Measurements from ENCODE around the gene KCNG2.

KCNG2 gene

DNA sequence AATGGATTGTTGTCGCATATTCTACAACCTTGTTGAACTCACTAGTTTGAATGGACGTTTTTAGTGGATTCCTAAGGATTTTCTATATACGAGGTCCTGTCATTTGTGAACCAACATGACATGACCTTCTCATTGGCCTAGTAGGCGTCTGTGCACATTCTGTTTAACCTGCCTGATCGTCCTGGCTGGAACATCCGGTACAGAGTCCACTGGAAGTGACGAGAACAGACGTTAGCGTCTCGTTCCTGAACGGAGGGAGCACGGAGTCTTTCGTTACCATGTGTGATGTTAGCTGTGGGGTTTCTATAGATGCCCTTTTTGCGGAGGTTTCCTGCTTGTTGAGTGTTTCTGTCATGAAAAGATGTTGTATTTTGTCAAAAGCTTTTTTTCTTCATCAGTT, 91.8 kb downstream of the KCNG2 start:
- no peak for DNase-seq

DNA sequence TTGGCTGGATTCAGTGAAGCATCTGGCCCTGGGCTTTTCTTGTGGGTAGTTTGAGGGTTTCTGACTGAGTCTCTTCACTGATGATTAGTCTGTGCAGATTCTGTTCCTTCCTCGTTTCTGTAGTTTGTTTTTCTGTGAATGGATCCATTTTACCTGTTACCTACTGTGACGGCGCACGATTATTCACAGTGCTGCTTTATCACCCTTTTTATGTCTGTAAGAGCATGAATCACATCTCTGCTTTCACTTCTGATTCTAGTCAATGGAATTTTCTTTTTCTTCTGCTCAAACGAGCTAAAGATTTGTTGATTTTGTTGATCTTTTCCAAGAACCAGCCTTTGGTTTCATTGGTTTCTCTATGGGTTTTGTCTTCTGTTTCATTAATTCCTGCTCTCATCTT, 92.9 kb downstream of the KCNG2 start:
- DNase-seq: no peak

DNA sequence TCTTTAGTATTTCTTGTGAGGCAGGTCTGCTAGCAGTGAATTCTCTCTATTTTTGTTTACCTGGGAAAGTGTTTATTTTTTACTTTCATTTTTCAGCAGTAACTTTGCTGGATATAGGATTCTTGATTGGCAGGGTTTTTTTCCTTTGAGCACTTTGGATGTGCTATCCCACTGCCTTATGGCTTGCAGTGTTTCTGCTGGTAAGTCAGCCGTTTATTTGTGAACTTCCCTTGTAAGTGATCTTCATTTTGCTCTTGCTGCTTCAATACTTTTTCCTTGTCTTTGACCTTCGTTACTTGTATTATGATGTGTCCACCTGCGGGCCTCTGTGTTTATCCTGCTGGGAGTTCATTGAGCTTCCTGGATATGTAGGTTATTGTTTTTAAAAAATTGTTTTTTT, 99.0 kb downstream of the KCNG2 start:
- no peak for DNase-seq

DNA sequence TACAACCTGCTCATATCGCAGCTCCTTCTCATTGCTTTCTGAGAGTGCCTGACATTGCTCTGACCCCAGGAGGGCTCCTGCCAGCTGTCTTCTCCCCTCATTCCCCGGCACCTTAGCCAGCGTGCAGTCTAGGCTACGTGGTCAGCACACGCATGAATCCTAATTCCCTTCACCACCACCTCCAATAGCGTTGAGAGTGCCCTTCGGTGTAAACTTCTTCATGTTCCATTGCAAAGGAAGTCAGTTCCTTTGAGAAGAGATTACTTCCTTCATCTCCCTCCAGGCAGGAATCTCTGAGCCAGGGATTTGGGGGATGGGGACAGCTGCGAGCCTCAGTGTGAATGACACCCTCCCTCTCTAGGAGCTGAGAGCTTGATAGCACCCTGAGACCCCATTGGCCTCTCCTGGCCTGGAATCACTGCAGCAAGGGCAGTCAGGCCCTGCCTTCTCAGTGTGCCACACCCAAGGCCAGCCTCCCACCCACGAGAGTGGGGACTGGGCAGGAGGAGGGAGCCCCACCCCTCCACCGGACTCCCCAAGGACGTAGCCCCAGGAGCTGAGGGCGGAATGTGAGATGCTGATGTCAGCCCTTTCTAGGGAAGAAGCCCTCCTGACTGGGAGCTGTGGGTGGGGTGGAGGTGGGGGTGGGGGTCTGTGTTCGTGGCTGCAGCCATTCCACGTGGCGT, 100.3 kb downstream of the KCNG2 start:
- no peak for DNase-seq

GRCh38 chr18:79898952-79899608, 101.3 kb downstream of the KCNG2 start:
- DNase-seq: no peak

GRCh38 chr18:79899609-79900445, 102.1 kb downstream of the KCNG2 start:
- no peak for DNase-seq

DNA sequence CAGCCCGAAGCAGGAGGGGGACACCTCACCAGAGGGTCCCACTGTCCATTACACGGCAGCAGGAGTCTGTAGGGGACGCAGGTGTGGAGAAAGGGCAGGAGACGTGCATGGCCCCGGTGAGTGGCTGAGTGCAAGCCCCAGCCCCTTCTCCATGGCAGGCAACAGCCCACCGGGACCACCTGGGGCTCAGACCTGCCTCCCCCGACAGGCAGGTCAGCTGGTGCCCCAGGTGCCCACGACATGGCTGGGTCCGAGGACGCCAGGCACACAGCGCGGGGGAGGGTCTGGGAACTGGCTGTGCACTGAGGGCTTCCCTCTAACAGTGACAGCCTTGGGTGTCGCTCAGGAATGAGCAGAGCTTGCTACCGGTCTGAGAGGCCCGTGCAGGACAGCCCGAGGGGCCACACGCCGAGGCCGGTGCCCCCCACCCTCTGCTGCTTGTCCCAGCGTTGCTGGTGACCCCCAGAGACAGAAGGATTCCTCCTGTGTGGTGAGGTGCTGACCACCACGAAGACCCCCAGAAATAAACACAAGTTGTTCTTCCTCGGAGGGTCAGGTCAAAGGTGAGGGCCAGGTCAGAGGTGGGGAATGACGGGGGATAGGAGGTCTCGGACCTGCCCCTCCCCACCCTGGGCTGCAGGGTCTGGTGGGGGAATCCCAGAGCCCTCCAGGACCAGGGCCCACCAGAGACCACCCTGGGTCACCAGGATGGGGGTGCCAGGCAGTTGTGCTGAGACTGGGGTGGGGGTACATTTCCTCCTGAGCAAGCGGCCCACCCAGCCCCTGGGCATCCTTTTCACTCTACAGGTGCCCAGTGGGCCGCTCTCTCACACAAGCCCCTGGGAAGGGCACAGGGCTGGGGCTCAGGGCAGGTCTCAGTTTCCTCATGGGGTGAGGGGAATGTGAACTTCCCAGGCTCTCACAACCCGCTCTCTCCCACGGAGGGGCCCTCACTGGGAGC, 103.2 kb downstream of the KCNG2 start:
- DNase-seq: no peak

DNA sequence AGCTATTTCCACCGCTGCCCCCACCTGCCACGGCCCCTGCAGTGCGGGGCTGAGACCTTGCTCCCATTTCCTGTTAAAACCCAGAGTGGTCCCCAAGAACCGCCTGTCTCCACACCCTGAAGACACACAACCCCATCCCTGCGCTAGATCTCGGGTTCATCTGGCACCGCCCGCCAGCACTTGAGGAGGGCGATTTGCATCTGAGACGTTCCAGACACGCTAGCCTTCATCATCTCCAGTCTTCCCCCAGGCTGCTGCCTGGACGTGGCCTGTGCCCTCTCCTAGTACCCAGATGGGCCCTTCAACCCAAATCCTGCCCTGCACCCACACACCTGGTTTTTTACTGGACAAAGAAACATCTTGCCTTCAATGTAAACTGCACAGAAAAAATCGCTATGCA, 103.9 kb downstream of the KCNG2 start:
- no peak for DNase-seq

GRCh38 chr18:79902075-79902474, 104.3 kb downstream of the KCNG2 start:
- no peak for DNase-seq

GRCh38 chr18:79902640-79903039, 104.9 kb downstream of the KCNG2 start:
- DNase-seq: no peak

DNA sequence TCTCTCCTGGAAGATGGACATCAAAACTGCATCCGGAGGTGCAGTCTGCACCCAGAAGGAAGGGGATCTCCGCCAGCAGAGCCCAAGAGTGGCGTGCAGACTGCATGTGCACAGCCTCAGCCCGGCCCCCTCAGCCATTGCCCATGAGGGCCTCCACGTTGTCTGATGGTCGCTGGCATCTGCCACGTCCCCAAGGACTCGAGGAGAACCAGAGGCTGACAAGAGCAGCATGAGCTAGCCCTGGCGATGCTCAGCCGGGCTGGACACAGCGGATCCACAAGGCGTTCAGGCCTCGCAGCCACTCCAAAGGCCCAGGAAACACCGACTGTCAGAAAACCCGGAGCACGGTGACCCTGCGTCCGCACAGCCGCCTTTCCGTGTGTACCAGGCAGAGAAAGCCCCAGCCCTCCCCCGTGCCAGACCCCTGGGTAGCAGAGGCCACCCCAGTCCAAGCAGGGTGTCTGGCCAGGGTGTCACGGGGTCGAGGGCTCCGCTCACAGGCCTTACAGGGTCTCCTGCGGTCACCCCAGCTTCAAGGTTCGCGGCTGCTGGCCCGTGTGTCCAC, 105.4 kb downstream of the KCNG2 start:
- no peak for DNase-seq

GRCh38 chr18:79903787-79904356, 106.1 kb downstream of the KCNG2 start:
- DNase-seq: no peak

- no peak for DNase-seq
Observed at GRCh38 chr18:79904357-79905147, 106.8 kb downstream of the KCNG2 start.

GRCh38 chr18:79905389-79905911, 107.7 kb downstream of the KCNG2 start:
- no peak for DNase-seq

DNA sequence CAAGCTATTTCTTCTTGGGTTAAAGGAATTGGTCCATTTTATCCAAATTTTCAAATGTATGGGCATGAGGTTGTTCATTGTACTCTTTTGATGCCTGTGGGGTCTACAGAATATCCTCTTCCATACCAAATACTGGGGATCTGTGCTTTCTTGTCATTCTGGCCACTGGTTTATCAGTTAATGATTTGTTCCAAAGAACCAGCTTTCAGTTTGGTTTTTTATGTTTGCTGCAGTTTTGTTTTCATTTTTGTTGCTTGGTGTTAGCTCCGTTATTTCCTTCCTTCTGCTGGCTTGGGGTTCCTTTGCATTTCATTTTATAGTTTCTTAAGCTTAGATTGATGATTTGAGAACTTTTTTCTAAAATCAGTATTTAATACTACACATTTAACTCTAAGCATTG, 108.3 kb downstream of the KCNG2 start:
- no peak for DNase-seq

DNA sequence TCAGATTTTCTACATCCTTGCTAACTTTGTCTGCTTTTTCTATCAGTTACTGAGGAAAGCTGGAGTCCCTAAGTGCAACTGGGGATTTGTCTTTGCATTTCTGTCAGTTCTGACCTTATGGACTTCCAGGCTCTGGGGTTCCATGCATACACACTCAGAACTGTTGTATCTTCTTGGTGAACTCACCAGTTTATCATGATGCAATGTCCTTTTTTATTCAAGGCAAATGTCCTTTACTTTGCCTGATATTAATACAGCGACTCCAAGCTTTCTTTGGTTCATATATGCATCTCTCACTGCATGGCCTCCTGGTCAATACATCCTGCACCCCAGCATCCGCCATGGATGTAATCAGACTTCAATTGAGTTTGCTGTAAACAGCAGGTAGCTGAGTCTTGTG, 109.0 kb downstream of the KCNG2 start:
- DNase-seq: no peak

DNA sequence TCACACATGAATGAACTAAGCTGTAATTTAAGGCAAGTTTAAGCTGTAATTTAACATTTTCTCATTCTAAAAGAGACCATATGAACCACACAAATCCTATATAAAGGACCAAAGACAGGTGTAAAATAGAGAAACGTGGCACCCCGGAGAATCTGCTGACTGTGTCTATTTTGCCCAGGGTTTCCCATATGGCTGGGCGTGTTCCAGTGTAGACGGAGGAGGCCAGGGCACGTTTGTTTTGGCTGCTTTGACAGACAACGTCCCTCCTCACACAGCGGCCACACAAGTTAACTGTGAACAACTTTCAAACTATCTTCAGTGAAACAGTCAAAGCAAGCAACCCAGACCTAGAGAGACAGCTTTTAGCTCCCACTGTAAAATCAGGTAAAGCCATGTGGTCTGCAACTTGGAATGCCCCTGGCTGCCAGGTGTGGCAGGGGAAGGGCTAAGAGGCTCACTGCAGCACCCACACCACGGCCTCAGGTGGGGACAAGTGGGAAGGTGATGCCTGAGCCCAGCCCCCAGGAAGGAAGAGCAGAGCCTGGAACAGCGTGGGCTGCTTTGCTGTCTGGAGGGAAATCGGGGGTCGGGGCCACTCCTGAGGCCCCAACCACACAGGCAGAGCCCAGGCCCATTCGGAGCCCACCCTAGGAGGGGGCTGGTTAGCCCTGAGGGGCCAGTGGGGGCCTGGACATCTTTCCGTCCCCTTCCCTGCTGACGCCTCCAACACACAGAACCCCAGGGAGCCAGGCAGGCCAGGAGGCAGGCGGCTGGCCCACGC, 113.0 kb downstream of the KCNG2 start:
- DNase-seq: no peak

GRCh38 chr18:79911344-79912270, 113.9 kb downstream of the KCNG2 start:
- no peak for DNase-seq

GRCh38 chr18:79912409-79912991, 114.8 kb downstream of the KCNG2 start:
- DNase-seq: no peak
